Measurements from ENCODE around the gene NFAM1.
A peak's percentile ranks its signal among the peaks of the same experiment; 100 is the strongest.

Gene NFAM1

DNA sequence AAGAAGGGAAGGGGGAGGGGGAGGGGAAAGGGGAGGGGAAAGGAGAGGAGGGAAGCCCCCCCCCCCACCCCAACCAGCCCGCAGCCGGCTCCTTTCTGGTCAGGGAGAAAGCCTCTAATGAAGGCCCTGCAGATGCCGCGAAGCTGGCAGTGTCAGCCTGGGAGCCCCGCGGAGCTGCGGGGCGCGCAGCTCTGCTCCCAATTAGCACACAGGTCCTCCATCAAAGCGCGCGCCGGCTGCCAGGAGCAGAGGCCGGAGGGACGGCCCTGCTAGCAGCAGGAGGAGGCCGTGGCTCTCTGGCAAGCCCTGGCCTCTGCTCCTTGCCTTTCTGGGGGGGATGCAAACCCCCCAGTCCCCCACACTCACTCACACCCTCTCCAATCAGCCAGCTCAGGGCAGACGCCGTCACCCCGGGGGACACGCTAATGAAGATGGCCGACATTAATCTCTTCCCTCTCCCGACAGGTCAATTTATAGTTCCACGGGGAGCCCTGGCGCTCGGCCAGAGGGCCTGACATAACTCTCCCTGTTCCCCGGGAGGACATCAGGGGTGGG, 91.3 kb downstream of the NFAM1 start:
- H3K36me3 ChIP-seq (ENCODE audit: insufficient read depth, low read length) = no peaks in the 10 kb centered on the region
- no peaks in the 10 kb centered on the region for H3K9me3 ChIP-seq (ENCODE audit: insufficient read depth, low read depth, low read length)
- peak overlapping the region; percentile 64 for H3K9ac ChIP-seq (ENCODE audit: low read depth, low read length)
- H3K27me3 ChIP-seq (ENCODE audit: insufficient read depth, low read length) = peaks cover 15% of the 10 kb centered on the region
- 7% methylated on average over 26 of the region's 26 CpGs for WGBS
- H3K27ac ChIP-seq (ENCODE audit: low read depth, low read length) = no peak overlapping the region
- H3K4me3 ChIP-seq (ENCODE audit: low read length) = peak overlapping the region; percentile 57
- peaks cover 8% of the 10 kb centered on the region; the same call in 1 of the 2 replicates for H3K4me1 ChIP-seq (ENCODE audit: insufficient read depth, low read length)

DNA sequence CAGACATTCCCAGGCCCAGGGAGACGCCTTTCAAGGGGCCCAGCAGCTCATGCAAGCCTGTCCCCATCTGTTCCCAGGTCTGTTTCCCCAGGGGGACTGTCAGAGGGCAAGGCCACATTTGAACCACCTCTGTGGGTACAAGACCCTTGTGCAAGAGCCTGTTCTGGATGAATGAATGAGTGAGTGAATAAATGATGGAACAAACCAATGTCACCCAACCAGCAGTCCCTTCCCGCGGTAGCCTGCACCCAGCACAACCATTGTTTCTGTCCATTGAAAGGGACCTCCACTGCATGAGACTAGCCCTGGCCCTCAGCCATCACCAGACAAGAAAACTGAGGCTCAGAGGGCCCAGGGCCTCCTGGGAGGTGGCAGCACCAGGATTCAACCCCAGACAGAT, 92.1 kb downstream of the NFAM1 start:
- WGBS = 93% methylated on average over 3 of the region's 3 CpGs
- H3K4me1 ChIP-seq (ENCODE audit: insufficient read depth, low read length) = peaks cover 8% of the 10 kb centered on the region; the same call in 1 of the 2 replicates
- no peak overlapping the region for H3K27ac ChIP-seq (ENCODE audit: low read depth, low read length)
- no peaks in the 10 kb centered on the region for H3K36me3 ChIP-seq (ENCODE audit: insufficient read depth, low read length)
- no peaks in the 10 kb centered on the region for H3K9me3 ChIP-seq (ENCODE audit: insufficient read depth, low read depth, low read length)
- H3K27me3 ChIP-seq (ENCODE audit: insufficient read depth, low read length) = peaks cover 15% of the 10 kb centered on the region
- H3K9ac ChIP-seq (ENCODE audit: low read depth, low read length) = no peak overlapping the region
- H3K4me3 ChIP-seq (ENCODE audit: low read length) = no peak overlapping the region

GRCh38 chr22:42338479-42338878, 93.7 kb downstream of the NFAM1 start:
- WGBS = 85% methylated on average over 21 of the region's 21 CpGs

GRCh38 chr22:42337356-42337755, 94.8 kb downstream of the NFAM1 start:
- Histone ChIP-seq H3K9me3 (ENCODE audit: insufficient read depth, low read depth, low read length) (no peaks in the 10 kb centered on the region), H3K9ac (ENCODE audit: low read depth, low read length) (no peak overlapping the region), H3K36me3 (ENCODE audit: insufficient read depth, low read length) (no peaks in the 10 kb centered on the region), H3K27me3 (ENCODE audit: insufficient read depth, low read length) (peaks cover 8% of the 10 kb centered on the region), H3K4me3 (ENCODE audit: low read length) (no peak overlapping the region), H3K27ac (ENCODE audit: low read depth, low read length) (no peak overlapping the region), H3K4me1 (ENCODE audit: insufficient read depth, low read length) (peaks cover 4% of the 10 kb centered on the region; the same call in 1 of the 2 replicates)

More at GRCh38 chr22:42338479-42338878, 93.7 kb downstream of the NFAM1 start:
- H3K9me3 ChIP-seq (ENCODE audit: insufficient read depth, low read depth, low read length) = no peaks in the 10 kb centered on the region
- no peak overlapping the region for H3K9ac ChIP-seq (ENCODE audit: low read depth, low read length)
- H3K4me3 ChIP-seq (ENCODE audit: low read length) = no peak overlapping the region
- peaks cover 15% of the 10 kb centered on the region for H3K27me3 ChIP-seq (ENCODE audit: insufficient read depth, low read length)
- H3K36me3 ChIP-seq (ENCODE audit: insufficient read depth, low read length) = no peaks in the 10 kb centered on the region
- peaks cover 4% of the 10 kb centered on the region; the same call in 1 of the 2 replicates for H3K4me1 ChIP-seq (ENCODE audit: insufficient read depth, low read length)
- H3K27ac ChIP-seq (ENCODE audit: low read depth, low read length) = no peak overlapping the region

DNA sequence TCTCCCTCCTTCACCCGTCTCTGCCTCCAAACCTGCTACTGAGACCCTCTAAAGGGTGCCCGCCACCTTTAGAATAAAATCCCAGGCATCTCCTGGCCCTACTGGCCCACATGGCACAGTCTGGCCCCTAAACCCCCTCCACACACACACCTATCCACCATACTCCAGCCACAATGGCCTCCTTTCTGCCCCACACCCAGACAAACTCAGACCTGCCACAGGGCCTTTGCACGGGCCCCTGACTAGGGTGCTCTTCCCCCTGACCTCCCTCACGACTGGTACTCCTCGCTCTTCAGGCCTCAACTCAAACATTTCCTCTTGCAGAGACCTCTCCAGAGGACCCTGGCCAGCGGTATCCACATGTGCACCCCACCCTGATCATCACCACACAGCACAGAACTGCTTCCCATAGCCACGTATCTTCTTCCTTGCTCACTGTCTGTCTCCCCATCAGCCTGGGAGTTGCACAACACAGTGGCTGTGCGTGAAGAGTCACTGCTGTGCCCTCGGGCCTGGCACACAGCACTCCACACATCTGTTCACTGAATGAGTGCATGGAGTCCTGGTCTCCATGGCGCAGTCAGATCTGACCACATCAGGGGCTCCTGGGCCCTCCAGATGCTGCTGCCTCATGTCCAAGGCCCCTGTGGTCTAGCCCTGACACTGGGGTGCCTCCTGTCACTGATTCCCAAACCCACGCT, 95.5 kb downstream of the NFAM1 start:
- Histone ChIP-seq H3K9ac (ENCODE audit: low read depth, low read length) (no peak overlapping the region), H3K27me3 (ENCODE audit: insufficient read depth, low read length) (peaks cover 2% of the 10 kb centered on the region; the same call in 1 of the 2 replicates), H3K4me1 (ENCODE audit: insufficient read depth, low read length) (peaks cover 4% of the 10 kb centered on the region; the same call in 1 of the 2 replicates), H3K36me3 (ENCODE audit: insufficient read depth, low read length) (no peaks in the 10 kb centered on the region), H3K9me3 (ENCODE audit: insufficient read depth, low read depth, low read length) (no peaks in the 10 kb centered on the region), H3K4me3 (ENCODE audit: low read length) (no peak overlapping the region), H3K27ac (ENCODE audit: low read depth, low read length) (no peak overlapping the region)
- WGBS = 92% methylated on average over 11 of the region's 11 CpGs

- Histone ChIP-seq H3K4me3 (ENCODE audit: low read length) (no peak overlapping the region), H3K27ac (ENCODE audit: low read depth, low read length) (no peak overlapping the region), H3K27me3 (ENCODE audit: insufficient read depth, low read length) (no peaks in the 10 kb centered on the region), H3K9me3 (ENCODE audit: insufficient read depth, low read depth, low read length) (no peaks in the 10 kb centered on the region), H3K36me3 (ENCODE audit: insufficient read depth, low read length) (no peaks in the 10 kb centered on the region), H3K9ac (ENCODE audit: low read depth, low read length) (no peak overlapping the region), H3K4me1 (ENCODE audit: insufficient read depth, low read length) (peaks cover 4% of the 10 kb centered on the region; the same call in 1 of the 2 replicates)
- 87% methylated on average over 11 of the region's 11 CpGs for WGBS
These were observed 96.3 kb downstream of the NFAM1 start for GRCh38 chr22:42335839-42336378.

DNA sequence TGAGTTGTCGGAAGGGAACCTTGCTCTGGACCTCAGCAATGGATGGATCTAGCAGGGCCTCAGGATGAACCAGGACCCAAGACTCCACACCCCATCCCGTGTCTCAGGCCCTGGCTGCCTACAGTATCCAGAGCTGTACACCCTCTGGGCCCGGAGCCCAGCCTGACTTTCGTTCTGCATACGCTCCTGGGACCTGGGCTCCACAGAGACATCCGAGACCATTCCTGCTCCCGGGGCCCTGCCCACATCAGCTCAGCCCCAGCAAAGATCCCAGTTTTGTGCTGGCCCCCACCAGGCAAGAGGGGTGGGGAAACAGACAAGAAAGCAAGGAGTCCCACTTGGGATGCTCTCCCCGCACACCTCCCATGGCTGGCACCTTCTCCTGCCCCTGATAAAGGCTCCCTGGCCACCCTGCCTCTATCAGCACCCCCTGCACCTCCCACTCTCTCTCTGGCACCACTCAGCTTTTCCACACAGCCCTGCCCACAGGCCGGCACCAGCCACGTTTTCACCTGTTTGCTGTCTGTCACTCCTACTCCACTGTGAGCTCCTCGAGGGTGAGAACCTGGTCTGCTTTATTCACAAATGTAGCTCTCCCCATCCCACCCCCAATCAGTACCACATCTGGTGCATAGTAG, 97.2 kb downstream of the NFAM1 start:
- Histone ChIP-seq H3K27me3 (ENCODE audit: insufficient read depth, low read length) (no peaks in the 10 kb centered on the region), H3K4me3 (ENCODE audit: low read length) (no peak overlapping the region), H3K9ac (ENCODE audit: low read depth, low read length) (no peak overlapping the region), H3K27ac (ENCODE audit: low read depth, low read length) (no peak overlapping the region), H3K4me1 (ENCODE audit: insufficient read depth, low read length) (no peaks in the 10 kb centered on the region), H3K9me3 (ENCODE audit: insufficient read depth, low read depth, low read length) (no peaks in the 10 kb centered on the region), H3K36me3 (ENCODE audit: insufficient read depth, low read length) (no peaks in the 10 kb centered on the region)
- WGBS = 87% methylated on average over 11 of the region's 11 CpGs

DNA sequence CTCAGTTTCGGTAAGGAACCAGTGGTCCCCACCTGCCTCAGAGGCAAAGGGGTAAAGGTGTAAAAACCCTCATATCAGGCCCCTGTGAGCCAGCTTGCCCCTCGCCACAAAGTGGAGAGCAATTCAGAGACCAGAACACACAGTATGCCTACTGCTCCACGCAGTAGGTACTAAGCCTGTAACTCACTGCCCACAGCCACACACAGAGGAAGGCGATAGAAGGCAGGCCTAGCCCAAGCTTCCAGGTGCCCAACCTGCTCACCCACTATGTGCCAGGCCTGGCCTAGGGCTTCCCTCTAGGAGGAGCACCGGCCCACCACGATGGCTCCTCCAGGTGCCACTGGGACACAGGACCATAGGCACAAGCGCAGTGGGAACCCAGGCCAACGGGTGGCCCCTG, 98.7 kb downstream of the NFAM1 start:
- Histone ChIP-seq H3K4me3 (ENCODE audit: low read length) (no peak overlapping the region), H3K27me3 (ENCODE audit: insufficient read depth, low read length) (no peaks in the 10 kb centered on the region), H3K36me3 (ENCODE audit: insufficient read depth, low read length) (no peaks in the 10 kb centered on the region), H3K4me1 (ENCODE audit: insufficient read depth, low read length) (no peaks in the 10 kb centered on the region), H3K27ac (ENCODE audit: low read depth, low read length) (no peak overlapping the region), H3K9ac (ENCODE audit: low read depth, low read length) (no peak overlapping the region), H3K9me3 (ENCODE audit: insufficient read depth, low read depth, low read length) (no peaks in the 10 kb centered on the region)
- WGBS = 94% methylated on average over 8 of the region's 8 CpGs

- no peaks in the 10 kb centered on the region for H3K27me3 ChIP-seq (ENCODE audit: insufficient read depth, low read length)
- no peaks in the 10 kb centered on the region for H3K4me1 ChIP-seq (ENCODE audit: insufficient read depth, low read length)
- no peaks in the 10 kb centered on the region for H3K36me3 ChIP-seq (ENCODE audit: insufficient read depth, low read length)
- H3K9ac ChIP-seq (ENCODE audit: low read depth, low read length) = no peak overlapping the region
- WGBS = 88% methylated on average over 7 of the region's 7 CpGs
- no peak overlapping the region for H3K27ac ChIP-seq (ENCODE audit: low read depth, low read length)
- no peaks in the 10 kb centered on the region for H3K9me3 ChIP-seq (ENCODE audit: insufficient read depth, low read depth, low read length)
- H3K4me3 ChIP-seq (ENCODE audit: low read length) = no peak overlapping the region
These were observed 100.1 kb downstream of the NFAM1 start for GRCh38 chr22:42332089-42332488.

GRCh38 chr22:42331014-42331413, 101.2 kb downstream of the NFAM1 start:
- Histone ChIP-seq H3K9me3 (ENCODE audit: insufficient read depth, low read depth, low read length) (no peaks in the 10 kb centered on the region), H3K4me3 (ENCODE audit: low read length) (no peak overlapping the region), H3K27ac (ENCODE audit: low read depth, low read length) (no peak overlapping the region), H3K27me3 (ENCODE audit: insufficient read depth, low read length) (no peaks in the 10 kb centered on the region), H3K9ac (ENCODE audit: low read depth, low read length) (no peak overlapping the region), H3K4me1 (ENCODE audit: insufficient read depth, low read length) (no peaks in the 10 kb centered on the region), H3K36me3 (ENCODE audit: insufficient read depth, low read length) (no peaks in the 10 kb centered on the region)
- WGBS = 94% methylated on average over 22 of the region's 22 CpGs

Data from HUES64 (cell line).